Measurements from ENCODE around the gene APOL1.
"Not testable (repeated sequence)": the region's sequence is repeated elsewhere in the genome, so short reads cannot be mapped to it uniquely, and the experiment has no call there.

Gene APOL1

DNA sequence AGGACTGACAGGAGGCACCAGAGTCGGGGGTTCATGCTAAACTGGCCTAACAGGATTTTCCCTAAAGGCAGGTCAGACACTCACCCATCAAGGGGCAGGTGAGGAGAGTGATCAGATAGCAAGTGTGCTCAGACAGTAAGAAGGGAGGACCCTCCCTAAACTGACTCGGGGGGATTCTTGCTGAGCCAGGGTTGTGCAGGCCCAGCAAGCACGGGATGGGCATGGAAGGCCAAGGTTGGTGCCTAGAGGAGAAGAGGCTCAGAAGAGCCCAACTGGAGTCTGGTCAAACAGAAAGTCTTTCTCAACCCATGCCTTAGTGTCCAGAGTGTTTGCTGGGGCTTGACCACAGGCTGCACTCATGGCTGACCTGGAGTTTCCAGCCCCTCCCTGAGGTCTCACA is 6.2 kb upstream of the APOL1 start:
- no peak for DNase-seq

DNA sequence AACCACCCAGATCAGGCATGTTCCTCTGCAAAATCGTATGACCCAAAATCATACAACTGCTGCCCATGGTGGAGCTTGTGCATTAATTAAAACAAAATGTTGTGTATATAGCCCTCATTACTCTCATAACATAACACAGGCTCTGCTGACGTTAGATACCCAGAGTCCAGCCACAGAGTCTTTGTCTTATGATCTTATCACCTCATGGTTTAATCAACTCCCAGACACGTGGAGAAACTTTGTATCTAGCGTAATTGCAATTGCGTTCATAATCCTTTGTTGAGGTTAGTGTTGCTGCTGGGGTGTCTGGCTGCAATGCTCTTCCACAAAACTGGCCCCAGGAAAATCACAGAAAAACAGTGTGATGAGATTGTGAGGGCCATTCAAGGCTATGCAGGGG is 5.0 kb upstream of the APOL1 start:
- DNase-seq = no peak

DNA sequence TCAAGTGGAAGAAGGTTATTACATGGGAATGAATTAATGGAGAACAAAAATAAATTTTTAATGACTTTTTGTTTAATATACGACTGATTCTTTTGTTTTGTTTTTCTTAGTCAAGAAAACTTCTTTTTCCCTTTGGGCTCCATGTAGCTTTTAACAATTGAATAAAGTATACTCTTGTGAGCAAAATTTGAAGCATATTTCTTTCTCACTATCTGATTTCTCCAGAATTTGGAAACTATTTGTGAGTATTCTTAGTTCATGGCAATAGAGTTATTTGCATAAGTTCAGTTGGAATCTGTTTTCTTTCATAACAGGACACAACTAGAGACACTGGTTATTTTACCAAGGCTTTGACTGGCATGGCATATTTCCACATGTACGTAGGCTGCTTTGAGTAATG is 3.8 kb upstream of the APOL1 start:
- DNase-seq = no peak

DNA sequence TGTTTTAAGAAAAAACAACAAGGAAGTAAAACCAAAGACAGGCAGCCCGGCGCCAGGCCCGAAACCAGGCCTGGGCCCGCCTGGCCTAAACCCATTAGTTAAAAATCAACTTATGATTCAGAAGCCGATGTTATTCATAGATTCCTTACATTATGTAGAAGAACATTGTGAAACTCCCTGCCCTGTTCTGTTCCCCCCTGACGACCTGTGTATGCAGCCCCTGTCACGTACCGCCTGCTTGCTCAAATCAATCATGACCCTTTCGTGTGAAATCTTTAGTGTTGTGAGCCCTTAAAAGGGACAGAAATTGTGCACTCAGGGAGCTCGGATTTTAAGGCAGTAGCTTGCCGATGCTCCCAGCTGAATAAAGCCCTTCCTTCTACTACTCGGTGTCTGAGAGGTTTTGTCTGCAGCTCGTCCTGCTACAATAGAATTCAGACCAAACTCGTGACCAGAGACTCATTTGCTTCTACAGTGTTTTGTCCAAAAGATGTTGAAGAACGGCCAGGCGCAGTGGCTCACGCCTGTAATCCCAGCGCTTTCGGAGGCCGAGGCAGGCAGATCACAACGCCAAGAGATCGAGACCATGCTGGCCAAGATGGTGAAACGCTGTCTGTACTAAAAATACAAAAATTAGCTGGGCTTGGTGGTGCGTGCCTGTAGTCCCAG is 2.5 kb upstream of the APOL1 start:
- not testable (repeated sequence) for DNase-seq

DNA sequence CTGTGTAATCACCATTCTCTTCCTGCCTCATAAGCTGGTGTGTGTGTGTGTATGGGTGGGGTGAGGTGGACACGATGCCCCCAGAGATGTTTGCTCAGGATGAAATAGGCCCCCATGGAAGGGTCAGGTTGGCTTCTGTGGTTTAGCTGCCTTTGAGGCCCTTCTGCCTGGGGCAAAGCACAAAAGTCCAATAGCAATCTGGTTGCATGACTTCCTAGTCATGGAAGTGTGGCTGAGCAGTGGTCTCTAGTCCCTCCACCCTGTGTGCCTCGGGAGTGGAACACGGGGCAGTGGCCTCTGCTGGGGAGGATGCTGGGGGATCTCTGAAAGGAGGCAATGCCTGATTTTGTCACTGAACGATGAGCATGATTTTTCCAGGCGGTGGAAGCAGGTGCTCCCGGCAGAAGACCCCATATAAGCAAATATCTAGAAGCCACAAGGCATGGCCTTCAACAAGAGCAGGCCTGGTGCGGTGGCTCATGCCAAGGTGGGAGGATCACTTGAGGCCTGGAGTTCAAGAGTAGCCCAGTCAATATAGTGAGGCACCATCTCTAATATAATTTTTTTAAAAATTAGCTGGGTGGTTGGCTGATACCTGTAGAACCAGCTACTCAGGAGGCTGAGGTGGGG is 839 bp upstream of the APOL1 start:
- DNase-seq = not testable (repeated sequence)

DNA sequence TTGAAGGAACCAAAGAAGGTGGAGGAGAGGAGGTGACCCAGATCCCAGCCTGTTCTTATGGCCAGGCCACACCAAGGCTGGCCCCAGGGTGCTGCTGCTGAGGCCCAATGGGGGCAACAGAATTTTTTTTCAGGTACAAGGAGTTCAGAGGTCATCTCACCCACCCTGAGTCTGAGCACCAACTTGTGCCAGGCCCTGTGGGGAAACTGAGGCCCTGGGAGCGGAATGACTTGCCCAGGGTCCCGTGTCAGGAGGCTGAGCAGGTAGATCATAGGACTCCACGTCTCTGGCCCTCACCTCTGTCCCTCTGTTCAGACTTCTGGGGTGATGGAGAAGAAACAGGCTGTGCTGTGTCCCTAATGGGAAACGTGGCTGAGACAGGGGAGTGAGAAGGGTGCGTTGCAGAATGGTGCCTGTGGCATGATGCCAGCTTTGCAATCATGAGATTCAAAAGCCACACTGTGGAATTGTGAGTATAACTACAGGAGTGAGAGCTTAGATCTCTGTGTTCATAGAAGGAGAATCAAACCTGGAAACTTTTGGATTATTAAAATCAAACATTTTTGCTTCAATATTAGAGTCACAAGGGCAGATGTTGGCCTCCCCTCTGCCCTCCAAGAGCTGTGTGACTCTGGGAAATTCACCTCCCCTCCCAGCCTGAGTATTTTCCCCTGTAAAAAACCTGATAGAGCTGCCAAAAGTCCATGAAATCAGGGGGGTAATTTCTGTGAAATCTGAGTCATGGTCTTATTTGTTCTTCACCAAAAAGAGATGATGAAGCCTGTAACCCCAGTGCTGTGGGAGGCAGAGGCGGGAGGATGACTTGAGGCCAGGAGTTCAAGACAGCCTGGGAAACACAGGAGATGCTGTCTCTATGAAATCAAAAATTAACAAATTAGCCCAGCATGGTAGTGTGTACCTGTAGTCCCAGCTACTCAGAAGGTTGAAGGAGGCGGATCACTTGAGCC is 874 bp downstream of the APOL1 start:
- no peak for DNase-seq

DNA sequence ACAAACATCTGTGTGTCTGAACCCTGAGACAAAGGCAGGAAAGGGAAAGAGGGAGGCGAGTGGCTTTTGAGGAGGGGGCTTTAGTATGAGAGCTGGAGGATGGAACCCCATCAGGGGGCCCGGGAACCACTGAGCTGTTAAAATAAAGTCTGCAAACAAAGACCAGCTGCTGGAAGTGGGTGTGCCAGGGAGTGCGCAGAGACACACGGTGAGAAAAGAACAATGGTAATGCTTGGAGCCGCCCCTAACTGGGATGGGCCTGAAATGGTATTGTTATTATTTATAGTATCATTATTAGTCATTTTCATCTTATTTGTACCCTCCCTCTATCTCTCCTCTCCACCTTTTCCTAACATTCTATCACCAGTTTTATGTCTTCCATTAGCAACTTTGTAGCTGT is 2.6 kb downstream of the APOL1 start:
- DNase-seq = not testable (repeated sequence)

DNA sequence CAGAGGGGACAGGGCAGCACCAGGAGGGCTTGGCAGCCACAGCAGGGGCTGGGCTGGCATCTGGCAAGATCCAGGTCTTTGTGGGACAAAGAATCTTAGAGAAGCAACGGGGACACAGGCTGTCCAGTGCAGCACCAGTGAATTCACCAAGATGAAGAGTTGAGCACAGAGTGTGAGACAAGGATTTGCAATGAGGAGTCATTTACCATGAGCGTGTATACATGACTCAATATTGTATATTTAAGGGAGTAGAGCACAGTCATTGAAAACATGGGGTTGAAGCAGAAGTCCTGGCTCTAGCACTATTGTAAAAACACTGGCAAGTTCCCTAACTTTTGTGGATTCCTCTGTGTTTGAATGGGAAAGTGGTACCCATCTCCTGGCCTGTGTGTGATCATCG is 3.5 kb downstream of the APOL1 start:
- DNase-seq = no peak

DNA sequence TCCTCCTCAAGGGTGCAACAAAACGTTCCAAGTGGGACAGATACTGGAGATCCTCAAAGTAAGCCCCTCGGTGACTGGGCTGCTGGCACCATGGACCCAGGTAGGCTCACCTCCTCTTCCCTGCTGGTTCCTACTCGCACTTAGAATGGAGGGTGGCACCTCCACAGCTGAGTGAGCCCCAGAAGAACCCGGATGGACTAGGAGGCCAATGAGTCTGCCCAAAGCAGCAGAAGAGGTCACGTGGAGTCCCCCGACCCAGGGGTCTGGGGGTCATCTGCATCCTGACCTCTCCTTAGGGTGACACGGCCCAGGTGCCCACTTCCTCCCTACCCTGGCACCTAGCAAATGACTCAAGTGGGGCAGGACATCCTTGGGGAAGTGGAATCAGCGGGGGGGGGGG is 4.4 kb downstream of the APOL1 start:
- no peak for DNase-seq

DNA sequence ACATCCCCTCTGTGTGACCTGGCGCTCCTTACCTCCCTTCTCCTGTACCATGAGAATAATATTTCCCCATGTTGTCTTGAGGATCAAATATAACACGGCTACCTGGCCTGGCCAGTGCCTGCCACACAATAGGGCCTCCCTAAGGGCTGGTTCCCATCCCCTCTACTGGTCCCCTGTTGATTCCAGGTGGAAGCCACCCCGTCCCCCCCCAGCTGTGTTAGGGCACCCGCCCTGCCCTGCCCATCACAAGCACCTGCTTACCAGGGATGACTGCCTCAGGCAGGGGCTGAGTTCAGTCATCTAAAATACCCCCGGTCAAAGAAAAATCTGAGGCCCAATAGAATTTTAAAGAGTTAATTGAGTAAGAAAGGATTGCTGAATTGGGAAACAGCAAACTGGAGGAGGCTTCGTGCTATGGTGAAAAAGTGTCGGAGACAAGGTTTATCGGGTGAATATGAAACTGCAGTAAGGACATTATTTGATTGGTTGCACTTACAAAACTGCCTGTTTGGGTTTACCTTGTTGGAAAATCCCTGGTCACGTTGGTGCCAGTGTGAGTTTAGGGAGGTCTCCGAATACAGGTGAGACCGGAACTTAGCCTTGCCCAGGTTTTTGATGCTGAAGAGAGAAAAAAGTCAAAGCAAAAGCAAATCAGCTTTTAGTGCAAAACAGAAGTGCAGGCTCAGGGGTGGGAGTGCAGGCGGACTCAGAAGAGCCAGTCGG is 5.2 kb downstream of the APOL1 start:
- DNase-seq = no peak

DNA sequence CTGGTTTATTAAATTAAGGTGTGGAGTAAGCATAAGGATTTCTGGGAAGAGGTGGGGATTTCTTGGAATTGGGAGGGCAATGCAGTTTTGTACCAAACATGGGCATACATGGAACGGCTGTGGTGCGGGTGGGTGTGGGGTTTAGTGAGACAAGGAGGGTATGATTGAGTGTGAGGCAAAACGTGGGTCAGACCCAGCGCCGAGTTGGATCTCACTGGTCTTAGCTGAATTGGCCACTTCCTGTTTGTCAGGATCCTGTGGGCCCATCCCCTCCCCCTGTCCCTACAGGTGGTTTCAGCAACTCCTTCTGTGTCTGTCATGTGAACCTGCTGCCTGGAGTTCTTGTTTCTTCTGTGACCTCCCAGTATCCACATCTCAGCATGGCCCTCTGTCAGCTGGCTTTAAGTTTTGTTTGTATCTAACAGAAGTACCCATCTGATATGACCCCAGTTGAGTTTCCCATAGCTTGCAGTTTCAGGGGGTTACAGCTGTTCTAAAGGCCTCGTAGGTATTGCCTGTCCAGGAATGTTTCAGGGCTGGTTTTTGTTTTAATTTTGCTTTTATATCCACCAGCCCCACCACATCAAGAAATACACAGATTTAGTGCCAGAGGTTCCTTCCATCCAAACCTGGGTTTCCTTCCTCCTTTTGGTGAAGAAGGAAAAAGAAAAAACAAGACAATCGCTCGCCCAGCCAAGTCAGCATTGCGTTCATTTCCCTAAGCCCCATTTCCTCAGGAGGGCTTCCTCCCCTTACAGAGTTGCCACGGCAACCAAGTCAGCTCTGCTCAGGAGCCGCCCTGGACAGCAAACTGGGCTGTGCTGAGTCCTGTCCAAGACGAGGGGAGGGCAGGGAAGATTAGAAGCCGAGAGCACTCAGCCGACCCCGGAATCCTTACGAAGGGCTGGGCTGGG is 6.0 kb downstream of the APOL1 start:
- DNase-seq = no peak

DNA sequence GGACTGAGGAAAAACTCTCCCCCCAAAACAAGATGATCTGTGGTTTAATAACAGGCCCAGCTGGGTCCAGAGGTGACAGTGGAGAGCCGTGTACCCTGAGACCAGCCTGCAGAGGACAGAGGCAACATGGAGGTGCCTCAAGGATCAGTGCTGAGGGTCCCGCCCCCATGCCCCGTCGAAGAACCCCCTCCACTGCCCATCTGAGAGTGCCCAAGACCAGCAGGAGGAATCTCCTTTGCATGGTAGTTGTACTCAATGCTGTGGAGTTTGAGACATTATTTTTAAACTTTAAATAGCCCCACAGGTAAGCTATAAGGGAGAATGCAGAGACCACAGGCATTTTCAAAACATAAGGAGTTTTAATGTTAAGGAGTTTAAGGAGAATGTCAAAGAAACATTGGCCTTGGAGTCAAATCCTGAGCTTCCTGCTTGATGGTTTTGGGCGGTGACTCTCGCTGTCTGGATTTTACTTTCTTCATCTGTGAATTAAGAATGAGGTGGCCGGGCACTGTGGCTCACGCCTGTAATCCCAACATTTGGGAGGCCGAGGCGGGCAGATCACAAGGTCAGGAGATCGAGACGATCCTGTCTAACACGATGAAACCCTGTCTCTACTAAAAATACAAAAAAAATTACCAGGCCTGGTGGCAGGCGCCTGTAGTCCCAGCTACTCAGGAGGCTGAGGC is 6.8 kb downstream of the APOL1 start:
- no peak for DNase-seq

DNA sequence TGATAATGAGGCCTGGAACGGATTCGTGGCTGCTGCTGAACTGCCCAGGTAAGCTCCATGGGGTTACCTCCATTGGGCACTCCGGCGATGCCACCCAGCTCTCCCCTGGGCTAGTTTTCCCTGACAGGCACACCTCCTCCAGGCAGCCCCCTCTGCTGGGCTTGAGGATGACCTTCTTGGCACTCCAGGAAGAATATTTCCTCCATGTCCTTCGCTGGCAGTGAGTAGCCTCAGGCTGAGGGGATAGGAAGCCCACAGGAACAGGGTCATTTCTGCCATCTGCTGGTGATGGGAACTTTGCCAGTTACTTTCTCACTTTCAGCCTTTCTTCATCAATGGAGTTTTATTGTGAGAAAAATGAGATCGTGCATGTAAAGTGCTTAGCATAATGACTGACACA is 8.7 kb downstream of the APOL1 start:
- DNase-seq = not testable (repeated sequence)

DNA sequence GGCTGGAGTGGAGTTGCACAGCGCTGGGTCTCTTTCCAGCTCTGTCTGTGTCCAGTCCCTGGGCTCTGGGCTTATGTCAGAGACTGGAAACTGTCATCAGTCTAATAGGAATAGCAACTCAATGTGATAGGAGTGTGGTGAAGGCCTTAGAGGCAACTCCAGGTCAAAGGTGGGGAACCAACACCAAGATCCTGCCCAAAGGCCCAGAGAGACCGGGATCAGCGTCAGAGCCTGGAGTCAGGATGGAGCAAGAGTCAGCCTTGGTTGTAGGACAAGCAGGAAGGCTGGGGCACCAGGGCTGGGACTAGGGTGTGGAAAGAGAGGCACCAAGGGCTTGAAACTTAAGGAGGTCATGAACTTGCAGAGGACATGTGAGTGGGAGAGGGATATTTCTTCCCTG is 9.4 kb downstream of the APOL1 start:
- not testable (repeated sequence) for DNase-seq

DNA sequence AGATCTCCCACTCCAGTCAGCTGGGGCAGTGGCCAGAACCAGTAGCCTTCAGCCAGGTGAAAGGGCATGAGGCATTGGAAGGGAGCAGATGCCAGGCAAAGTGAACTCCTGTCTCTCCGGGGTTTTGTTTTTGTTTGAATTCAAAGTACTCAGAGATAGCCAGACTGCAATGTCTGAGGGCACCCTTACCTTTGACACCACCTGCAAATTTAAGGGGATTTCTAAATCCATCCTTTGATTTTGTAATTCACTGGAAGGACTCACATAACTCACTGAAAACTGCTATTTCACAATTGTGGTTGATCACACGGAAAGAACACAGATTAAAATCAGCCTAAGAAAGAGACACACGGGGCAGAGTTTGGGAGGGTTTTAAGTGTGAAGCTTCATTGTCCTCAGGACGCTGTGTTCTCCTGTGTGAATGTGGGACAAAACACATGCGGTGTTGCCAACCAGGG is 10.3 kb downstream of the APOL1 start:
- DNase-seq = not testable (repeated sequence)

DNA sequence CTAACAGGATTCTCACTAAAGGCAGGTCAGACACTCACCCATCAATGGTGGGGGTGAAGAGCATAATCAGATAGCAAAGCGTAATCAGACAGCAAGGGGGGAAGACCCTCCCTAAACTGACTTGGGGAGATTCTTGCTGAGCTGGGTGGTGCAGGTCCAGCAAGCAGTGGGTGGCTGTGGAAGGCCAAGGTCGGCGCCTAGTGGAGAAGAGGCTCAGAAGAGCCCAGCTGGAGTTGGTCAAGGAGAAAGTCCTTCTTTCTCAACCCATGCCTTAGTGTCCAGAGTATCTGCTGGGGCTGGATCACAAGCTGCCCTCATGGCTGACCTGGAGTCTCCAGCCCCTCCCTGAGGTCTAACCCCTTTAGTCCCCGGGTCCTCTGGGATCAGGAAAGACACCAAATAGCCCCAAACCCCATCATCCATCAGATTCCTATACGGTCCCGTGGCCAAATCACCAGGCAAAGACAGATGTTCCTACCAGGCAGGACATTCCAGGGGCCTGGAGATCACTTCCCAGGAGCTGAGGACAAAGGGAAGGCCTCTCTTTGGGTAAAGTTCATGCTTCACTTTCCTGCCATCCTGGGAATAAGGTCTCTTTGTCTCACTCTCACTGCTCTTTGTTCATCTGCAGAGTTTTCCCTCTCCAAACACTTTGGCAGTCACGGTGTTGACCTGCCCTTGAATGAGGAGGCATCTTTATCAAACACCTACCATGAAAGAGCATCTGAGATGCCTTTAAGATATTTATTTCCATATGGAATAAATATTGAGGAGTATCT is 11.1 kb downstream of the APOL1 start:
- not testable (repeated sequence) for DNase-seq

DNA sequence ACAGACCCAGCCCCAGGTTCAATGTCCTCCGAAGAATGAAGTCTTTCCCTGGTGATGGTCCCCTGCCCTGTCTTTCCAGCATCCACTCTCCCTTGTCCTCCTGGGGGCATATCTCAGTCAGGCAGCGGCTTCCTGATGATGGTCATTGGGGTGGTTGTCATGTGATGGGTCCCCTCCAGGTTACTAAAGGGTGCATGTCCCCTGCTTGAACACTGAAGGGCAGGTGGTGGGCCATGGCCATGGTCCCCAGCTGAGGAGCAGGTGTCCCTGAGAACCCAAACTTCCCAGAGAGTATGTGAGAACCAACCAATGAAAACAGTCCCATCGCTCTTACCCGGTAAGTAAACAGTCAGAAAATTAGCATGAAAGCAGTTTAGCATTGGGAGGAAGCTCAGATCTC is 14.1 kb downstream of the APOL1 start:
- DNase-seq = no peak

DNA sequence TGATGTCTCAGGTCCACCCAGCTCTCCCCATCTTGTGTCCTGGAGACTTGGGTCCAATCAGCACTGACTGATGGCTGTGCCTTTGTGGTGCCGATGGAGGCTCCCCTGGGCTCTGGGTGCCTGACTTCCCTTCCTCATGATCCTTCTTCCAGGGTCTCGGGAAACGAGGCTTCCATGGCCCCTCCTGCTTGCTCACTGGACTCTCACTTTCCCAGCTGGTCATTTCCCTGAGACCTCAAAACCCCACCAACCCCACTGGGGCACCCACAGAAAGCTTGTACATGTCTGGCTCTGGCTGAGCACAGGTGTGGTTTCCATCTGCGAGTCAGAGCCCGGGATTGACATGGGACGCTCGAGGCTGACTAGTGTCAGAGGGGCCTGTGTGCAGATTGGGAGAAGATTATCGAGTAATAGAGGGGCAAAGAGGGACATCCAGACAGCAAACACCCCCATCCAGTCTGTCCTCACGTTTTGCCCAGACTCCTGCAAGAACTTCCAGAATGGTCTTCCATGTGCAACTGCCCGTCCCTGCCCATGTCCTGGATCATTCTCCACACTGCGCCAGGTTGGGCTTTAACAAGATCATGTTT is 15.1 kb downstream of the APOL1 start:
- no peak for DNase-seq

DNA sequence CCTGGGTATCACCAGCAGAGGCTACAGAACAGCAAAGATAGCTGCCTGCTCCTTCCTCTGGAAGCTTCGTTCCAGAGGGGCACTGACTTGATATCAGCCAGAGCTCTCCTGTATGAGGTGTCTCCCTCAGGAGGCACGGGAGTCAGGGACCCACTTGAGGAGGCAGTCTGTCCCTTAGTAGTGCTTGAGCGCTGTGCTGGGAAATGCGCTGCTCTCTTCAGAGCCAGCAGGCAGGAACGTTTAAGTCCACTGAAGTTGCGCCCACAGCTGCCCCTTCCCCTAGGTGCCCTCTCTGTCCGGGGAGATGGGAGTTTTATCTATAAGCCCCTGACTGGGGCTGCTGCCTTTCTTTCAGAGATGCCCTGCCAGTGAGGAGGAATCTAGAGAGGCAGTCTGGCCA is 18.3 kb downstream of the APOL1 start:
- DNase-seq = not testable (repeated sequence)

DNA sequence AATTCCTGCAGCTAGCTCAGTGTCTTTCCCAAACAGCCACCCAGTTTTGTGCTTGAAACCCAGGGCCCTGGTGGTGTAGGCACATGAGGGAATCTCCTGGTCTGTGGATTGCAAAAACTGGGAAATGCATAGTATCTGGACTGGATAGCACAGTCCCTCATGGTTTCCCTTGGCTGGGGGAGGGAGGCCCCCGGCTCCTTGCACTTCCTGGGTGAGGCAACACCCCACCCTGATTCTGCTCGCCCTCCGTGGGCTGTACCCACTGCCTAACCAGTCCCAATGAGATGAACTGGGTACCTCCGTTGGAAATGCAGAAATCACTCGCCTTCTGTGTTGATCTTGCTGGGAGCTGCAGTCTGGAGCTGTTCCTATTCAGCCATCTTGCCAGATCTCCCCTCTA is 19.0 kb downstream of the APOL1 start:
- DNase-seq = not testable (repeated sequence)
